Stimulated activated CD4-positive, alpha-beta T cell treated with anti-CD3 and anti-CD28 coated beads, Interleukin-15, amount 100 ng/mL, for 24 hours (primary cell): ENCODE results near the gene ZNF433.

ENCODE experiments used
- DNase-seq: peaks from one replicate; pipeline ENCODE4 v3.0.0-alpha.2; 2020

The ZNF433 gene

DNA sequence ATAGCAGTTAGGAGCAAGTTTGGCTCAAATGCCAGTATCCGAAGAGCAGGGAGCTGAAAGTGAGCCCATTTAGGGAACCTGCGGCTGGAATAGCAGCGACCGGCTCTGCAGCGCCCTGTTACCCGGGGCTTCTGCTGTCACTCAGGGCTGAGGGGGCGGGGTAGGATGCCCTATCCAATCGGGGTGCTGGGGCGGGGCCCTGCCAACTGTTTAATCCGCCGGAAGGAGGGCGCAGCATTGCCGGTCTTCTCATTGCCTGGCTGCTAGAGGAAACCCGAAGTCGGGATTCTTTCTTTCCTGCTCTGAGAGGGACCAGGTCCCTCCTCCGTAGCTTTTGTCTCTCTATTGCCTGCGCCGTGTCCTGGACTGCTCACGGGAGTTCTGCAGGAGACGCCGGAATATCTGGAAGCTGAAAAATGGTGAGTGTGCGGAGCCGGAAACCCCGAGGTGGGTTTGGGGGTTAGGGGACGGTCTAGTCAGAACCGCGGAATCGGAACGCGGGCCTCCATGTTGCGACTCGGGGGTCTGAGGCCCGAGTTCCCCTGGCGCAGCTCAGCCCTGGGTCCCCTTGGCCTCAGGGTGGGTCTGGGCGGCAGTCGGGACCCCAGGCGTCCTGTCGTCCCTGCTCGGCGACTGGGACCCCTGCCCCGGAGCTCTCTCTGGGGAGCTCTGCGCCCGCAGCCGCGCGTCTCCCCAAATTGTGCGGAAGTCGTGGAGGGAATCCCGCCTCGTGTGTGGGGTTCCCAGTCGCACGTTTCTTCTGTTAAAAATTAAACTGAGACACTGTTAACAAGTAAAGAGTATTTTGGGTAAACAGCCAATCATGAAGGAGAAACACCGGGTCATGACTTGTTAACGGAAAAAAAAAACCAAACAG is 47.8 kb downstream of the ZNF433 start:
- DNase-seq: peak; percentile 99

DNA sequence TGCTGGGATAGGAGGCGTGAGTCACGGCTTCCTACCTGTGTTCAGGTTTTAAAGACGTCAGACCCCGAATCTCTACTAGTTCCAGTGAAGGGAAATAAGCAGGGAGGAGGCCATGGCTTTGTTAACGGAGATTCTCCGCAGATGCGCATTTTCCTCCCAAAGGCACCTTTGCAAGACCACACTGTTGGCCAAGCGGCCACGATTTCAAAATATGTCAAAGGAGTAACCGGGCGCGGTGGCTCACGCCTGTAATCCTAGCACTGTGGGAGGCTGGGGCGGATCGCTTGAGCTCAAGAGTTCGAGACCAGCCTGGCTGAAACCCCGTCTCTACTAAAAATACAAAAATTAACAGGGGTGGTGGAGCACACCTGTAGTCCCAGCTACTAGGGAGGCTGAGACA is 48.7 kb downstream of the ZNF433 start:
- no peak for DNase-seq

DNA sequence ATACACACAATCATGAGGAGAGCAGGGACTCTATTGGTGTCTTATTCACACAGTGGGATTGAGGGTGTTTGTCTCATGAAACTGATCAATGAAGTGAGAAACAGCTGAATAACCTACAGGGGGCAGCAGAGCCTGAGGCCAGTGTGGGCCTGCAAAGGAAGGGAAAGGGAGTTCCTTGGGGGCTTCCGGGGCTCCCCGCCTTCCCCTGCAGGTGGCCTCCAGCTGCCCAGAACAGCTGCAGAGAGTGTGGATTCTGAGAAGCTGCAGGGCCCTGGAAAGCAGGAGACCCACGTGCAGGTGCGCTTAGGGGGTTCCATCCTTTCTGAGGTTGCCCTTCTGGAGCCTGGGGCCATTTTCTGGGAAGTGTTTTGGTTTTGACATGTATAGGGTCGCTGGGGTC is 50.5 kb downstream of the ZNF433 start:
- DNase-seq: peak; percentile 19

DNA sequence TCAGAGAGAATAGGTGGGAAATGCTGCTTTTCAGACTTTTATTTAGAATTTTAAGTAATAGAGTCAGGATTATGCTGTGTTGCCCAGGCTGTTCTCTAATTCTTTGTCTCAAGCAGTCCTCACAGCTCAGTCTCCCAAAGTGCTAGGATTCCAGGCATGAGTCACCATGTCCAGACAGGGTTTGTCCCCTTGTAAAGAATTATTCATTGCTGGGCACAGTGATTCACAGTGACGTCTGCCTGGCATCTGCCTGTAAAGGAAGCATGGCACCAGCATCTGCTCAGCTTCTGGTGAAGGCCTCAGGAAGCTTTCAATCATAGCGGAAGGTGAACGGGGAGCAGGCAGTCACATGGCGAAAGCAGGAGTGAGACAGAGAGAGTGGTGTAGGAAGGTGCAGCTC is 53.0 kb downstream of the ZNF433 start:
- DNase-seq: no peak

DNA sequence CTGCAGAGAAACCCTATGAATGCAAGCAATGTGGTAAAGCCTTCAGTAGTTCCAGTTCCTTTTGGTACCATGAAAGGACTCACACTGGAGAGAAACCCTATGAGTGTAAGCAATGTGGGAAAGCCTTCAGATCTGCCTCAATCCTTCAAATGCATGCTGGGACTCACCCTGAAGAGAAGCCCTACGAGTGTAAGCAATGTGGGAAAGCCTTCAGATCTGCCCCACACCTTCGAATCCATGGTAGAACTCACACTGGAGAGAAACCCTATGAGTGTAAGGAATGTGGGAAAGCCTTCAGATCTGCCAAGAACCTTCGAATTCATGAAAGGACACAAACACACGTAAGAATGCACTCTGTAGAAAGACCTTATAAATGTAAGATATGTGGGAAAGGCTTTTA is 56.0 kb downstream of the ZNF433 start:
- no peak for DNase-seq

DNA sequence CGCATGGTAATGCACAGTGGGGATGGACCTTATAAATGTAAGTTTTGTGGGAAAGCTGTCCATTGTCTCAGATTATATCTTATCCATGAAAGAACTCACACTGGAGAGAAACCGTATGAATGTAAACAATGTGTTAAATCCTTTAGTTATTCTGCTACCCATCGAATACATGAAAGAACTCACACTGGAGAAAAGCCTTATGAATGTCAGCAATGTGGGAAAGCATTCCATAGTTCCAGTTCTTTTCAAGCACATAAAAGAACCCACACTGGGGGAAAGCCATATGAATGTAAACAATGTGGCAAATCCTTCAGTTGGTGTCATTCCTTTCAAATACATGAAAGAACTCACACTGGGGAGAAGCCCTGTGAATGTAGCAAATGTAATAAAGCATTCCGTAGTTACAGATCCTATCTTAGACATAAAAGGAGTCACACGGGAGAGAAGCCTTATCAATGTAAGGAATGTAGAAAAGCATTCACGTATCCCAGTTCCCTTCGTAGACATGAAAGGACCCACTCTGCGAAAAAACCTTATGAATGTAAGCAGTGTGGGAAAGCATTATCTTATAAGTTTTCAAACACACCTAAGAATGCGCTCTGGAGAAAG is 56.9 kb downstream of the ZNF433 start:
- no peak for DNase-seq

DNA sequence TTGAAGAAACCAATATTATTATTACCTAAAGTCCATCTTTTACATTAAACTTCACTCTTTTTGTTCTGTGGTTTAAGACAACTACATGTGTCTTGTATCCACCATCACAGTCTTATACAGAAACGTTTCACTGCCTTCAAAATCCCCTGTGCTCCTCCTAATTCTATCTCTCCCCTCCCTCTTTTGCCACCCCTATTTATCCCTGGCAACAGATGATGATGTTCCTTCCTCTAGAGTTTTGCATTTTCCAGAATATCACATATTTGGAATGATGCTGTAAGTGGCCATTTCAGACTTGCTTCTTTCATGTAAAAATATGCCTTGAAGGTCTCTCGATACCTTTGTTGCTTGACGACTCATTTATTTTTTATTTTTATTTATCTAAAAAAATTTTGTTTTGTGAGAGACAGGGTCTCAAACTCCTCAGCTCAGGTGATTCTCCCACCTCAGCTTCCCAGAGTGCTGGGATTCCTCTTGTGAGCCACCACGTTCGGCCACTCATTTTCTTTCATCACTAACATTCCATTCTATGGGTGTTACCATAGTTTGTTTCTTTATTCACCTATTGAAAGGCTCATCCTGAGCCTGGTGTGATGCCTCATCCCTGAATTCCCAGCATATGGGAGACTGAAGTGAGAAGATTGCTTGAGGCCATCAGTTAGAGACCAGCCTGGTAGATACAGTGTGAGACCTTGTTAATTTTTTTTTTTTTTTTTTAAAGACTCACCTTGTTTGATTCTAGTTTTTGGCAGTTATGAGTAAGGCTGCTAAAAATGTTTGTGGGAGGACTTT is 62.3 kb downstream of the ZNF433 start:
- no peak for DNase-seq

DNA sequence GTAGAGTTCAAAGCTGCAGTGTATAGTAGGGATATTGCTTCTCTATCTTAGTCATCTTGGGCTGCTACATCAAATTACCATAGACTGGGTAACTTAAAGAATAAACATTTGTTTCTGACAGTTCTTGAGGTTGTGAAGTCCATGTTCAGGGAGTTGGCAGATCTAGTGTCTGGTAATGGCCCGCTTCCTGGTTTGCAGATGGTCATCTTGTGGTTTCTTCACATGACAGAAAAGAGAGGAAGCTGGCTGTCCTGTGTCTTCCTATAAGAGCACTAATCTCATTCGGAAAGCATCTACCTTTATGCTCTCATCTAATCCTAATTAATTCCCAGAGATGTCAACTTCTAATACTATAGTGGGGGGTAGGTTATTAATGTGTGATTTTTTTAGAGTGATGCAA is 64.4 kb downstream of the ZNF433 start:
- no peak for DNase-seq

DNA sequence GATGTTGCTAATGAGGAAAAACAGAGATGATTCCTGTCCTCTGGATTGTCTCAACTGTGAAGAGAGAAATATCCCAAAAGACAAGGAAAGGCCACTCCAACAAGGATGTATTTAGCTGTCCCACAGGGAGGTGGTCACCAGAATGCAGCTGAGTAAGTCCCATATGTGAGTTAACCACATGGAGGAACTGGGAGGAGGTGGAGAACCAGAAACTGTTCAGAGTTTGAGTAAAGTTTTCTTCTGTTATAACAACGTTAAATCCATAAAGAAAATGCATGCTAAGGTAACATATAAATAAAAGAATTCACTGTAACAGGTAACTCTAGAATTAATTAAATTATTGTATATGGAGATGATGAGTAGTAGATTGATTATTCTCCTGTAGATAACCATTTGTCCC is 65.3 kb downstream of the ZNF433 start:
- DNase-seq: no peak

DNA sequence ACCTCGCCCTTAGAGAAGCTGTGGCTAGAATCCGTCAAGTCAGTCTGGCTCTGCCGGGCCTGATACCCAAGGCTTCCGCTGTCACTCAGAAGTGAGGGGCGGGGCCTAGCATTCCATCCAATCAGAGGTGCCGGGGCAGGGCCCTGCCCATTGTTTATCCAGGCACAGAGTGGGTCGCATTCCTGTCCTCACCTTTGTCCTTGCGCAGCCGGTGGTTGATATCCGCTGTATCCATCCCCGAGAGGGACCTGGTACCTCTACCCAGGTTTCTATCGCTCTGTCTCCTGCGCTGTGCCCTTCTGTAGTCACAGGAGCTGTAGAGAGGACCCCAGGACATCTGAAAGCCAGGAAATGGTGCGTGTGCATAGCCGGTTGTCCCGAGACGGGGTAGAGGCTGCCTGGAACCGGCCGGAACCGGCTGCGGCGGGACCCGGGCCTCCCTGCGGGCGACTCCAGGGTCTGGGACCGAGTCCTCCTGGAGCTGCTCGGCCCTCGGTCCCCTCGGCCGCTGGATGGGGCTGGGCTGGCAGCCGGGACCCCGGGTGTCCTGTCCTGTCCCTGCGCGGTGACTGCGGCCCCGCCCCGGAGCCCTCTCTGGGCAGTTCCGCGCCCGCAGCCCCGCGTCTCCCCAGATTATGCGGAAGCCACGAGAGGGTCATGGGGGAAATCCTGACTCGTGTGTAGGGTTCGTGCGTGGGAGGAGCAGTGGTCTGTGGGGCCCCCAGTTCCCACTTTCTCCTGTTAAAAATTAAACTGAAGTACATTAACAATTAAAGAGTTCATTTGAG is 70.4 kb downstream of the ZNF433 start, which contains the start of gene ZNF763:
Gene ZNF763 (plus strand): TSS at position 183 of the 788 bp plus-strand sequence. CDS start 169 bp downstream, at position 352.
- DNase-seq: peak; percentile 94
